Neural progenitor cell (in vitro differentiated cells): Measurements from ENCODE around the gene RASGRP4.
"Not testable (repeated sequence)": the region's sequence is repeated elsewhere in the genome, so short reads cannot be mapped to it uniquely, and the experiment has no call there.

Experiments
- EZH2 ChIP-seq: fragments of 200-600 bp; sonication (generic); IDR thresholded peaks from 2 replicates; pipeline ENCODE4 v1.6.1; 2017; ENCODE audit warnings: antibody characterized with exemption, mild to moderate bottlenecking, moderate library complexity
- TF ChIP-seq, protein P1 (sequence below): fragments of 200-600 bp; sonication (generic); IDR thresholded peaks from 2 replicates; pipeline ENCODE4 v1.5.1; 2017; ENCODE audit warnings: antibody characterized with exemption, mild to moderate bottlenecking

GRCh38 chr19:38411898-38412297 is 14.1 kb downstream of the RASGRP4 start:
- TF ChIP-seq, protein P1, sequence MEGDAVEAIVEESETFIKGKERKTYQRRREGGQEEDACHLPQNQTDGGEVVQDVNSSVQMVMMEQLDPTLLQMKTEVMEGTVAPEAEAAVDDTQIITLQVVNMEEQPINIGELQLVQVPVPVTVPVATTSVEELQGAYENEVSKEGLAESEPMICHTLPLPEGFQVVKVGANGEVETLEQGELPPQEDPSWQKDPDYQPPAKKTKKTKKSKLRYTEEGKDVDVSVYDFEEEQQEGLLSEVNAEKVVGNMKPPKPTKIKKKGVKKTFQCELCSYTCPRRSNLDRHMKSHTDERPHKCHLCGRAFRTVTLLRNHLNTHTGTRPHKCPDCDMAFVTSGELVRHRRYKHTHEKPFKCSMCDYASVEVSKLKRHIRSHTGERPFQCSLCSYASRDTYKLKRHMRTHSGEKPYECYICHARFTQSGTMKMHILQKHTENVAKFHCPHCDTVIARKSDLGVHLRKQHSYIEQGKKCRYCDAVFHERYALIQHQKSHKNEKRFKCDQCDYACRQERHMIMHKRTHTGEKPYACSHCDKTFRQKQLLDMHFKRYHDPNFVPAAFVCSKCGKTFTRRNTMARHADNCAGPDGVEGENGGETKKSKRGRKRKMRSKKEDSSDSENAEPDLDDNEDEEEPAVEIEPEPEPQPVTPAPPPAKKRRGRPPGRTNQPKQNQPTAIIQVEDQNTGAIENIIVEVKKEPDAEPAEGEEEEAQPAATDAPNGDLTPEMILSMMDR = not testable (repeated sequence)
- TF ChIP-seq EZH2 = not testable (repeated sequence)
